ENCODE results near the gene TTBK2. TPM values are rescaled to one million over a fixed set of nuclear protein-coding genes. Genes with fewer than 3 reads are reported as not detected.
"Not testable (repeated sequence)": the region's sequence is repeated elsewhere in the genome, so short reads cannot be mapped to it uniquely, and the experiment has no call there.

Gene TTBK2
- total and polyA plus RNA-seq, 3 experiments from 2014 or later = 9.3 to 11.4 (median 11.1) TPM

DNA sequence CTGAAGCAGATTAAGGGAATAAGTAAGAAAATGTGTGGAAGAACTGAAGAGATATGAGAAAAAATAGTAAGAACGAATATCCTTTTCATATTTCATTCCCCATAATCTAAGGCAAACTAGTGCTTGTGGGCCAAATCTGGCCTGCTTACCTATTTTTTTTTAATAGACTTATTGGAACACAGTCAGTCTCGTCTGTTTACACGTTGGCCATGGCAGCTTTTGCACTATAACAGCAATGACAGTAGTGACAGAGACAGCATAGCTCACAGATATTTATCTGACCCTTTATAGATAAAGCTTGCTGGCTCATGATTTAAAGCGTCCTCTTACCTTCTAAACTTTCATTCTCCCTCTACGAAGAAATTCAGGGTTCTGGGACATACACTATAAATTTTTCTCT, 133.6 kb downstream of the TTBK2 start:
- Histone ChIP-seq H3K27me3 (ENCODE audit: insufficient read depth, low read length, poor library complexity, severe bottlenecking) (no peaks in the 10 kb centered on the region), H3K4me3 (ENCODE audit: low read length) (no peak overlapping the region), H3K9me3 (ENCODE audit: low read length) (no peaks in the 10 kb centered on the region), H3K36me3 (ENCODE audit: insufficient read depth, low read length) (no peaks in the 10 kb centered on the region), H3K4me1 (ENCODE audit: insufficient read depth, low read length) (no peaks in the 10 kb centered on the region), H3K27ac (ENCODE audit: low read depth, low read length) (no peak overlapping the region)
- DNase-seq = no peak
- Mint-ChIP-seq H3K9me3 (no peaks in the 10 kb centered on the region), H3K27ac (no peak overlapping the region), H3K4me1 (no peaks in the 10 kb centered on the region), H3K27me3 (no peaks in the 10 kb centered on the region), H3K36me3 (peaks cover 4 to 36% (median 17%) of the 10 kb centered on the region in 3 donors), H3K4me3 (no peak overlapping the region)
- ChIA-PET CTCF (no interaction called here), POLR2A (no interaction called here)

DNA sequence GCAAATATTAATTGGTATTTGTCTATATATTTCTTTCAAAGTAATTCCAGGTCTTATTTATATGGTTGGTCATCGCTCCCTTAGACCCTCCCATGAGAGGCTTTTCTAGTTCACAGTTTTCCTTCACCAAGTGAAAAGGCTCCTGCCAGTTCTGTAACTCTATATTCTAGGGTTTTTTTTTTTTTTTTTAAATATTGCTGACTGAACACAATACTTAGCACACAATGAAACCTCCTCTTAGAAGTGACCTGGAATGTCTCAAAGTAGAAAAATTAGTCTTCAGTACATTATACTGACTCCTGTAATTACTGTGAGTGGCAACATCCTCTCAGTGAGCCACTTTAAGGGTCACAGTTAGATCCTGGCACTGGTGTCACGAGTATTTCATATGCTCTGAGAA, 135.0 kb downstream of the TTBK2 start:
- Histone ChIP-seq H3K27me3 (ENCODE audit: insufficient read depth, low read length, poor library complexity, severe bottlenecking) (no peaks in the 10 kb centered on the region), H3K4me3 (ENCODE audit: low read length) (no peak overlapping the region), H3K36me3 (ENCODE audit: insufficient read depth, low read length) (no peaks in the 10 kb centered on the region), H3K27ac (ENCODE audit: low read depth, low read length) (no peak overlapping the region), H3K4me1 (ENCODE audit: insufficient read depth, low read length) (no peaks in the 10 kb centered on the region), H3K9me3 (ENCODE audit: low read length) (no peaks in the 10 kb centered on the region)
- Mint-ChIP-seq H3K4me1 (no peaks in the 10 kb centered on the region), H3K36me3 (peaks cover 4 to 36% (median 23%) of the 10 kb centered on the region in 3 donors), H3K27me3 (no peaks in the 10 kb centered on the region), H3K9me3 (no peaks in the 10 kb centered on the region), H3K4me3 (no peak overlapping the region), H3K27ac (peak overlapping the region in 1 of 8 donors; percentile 32)
- ChIA-PET POLR2A (no interaction called here), CTCF (no interaction called here)
- DNase-seq = no peak

DNA sequence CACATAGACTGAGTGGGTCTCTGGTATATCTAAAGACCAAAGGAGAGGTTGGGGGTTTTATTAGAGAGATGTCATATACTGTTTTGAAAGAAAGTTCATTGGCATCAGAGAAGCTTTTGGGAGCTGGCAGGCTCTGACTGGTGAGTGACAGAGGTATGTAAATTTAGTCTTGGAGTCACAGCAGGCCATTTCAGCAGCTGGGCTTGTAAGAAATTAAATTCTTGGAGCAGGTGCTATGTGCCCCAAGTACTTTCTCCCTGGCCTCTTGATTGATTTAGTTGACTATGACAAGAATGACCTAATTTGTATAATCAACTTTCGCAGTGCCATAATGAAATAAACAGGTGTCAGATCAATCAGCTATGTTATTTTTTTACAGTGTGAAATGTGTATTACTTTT, 135.9 kb downstream of the TTBK2 start:
- Histone ChIP-seq H3K4me1 (ENCODE audit: insufficient read depth, low read length) (no peaks in the 10 kb centered on the region), H3K9me3 (ENCODE audit: low read length) (no peaks in the 10 kb centered on the region), H3K27ac (ENCODE audit: low read depth, low read length) (no peak overlapping the region), H3K4me3 (ENCODE audit: low read length) (no peak overlapping the region), H3K27me3 (ENCODE audit: insufficient read depth, low read length, poor library complexity, severe bottlenecking) (no peaks in the 10 kb centered on the region), H3K36me3 (ENCODE audit: insufficient read depth, low read length) (no peaks in the 10 kb centered on the region)
- peaks cover 4 to 34% (median 25%) of the 10 kb centered on the region in 3 donors for H3K36me3 Mint-ChIP-seq
- ChIA-PET POLR2A (no interaction called here), CTCF (no interaction called here)
- H3K4me3 Mint-ChIP-seq = no peak overlapping the region
- no peak overlapping the region for H3K27ac Mint-ChIP-seq
- H3K9me3 Mint-ChIP-seq = no peaks in the 10 kb centered on the region
- no peaks in the 10 kb centered on the region for H3K27me3 Mint-ChIP-seq
- no peak for DNase-seq
- H3K4me1 Mint-ChIP-seq = no peaks in the 10 kb centered on the region

DNA sequence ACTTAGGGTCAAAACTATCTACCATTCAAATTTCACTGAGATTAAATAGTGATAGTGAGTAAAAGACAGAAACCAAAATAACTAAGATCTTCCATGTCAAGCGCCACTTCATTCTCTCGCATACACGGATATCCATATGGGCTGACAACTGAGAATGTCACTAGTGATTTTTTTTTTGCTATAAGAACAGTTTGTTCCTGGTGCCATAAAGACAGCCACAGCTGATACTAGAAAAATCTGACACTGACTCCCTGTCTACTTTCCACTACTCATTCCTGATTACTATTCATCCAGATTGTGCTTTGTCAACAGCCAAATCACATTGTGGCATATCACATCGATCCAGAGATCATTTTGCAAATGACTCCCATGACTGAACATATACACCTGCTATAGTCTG, 137.9 kb downstream of the TTBK2 start:
- Histone ChIP-seq H3K4me1 (ENCODE audit: insufficient read depth, low read length) (no peaks in the 10 kb centered on the region), H3K36me3 (ENCODE audit: insufficient read depth, low read length) (no peaks in the 10 kb centered on the region), H3K9me3 (ENCODE audit: low read length) (no peaks in the 10 kb centered on the region), H3K27me3 (ENCODE audit: insufficient read depth, low read length, poor library complexity, severe bottlenecking) (no peaks in the 10 kb centered on the region), H3K27ac (ENCODE audit: low read depth, low read length) (no peak overlapping the region), H3K4me3 (ENCODE audit: low read length) (no peak overlapping the region)
- Mint-ChIP-seq H3K9me3 (no peaks in the 10 kb centered on the region), H3K4me1 (no peaks in the 10 kb centered on the region), H3K27ac (peak overlapping the region in 1 of 8 donors; percentile 79), H3K36me3 (peaks cover 4 to 26% (median 21%) of the 10 kb centered on the region in 3 donors), H3K27me3 (no peaks in the 10 kb centered on the region), H3K4me3 (no peak overlapping the region)
- POLR2A ChIA-PET = no interaction called here
- CTCF ChIA-PET = no interaction called here
- DNase-seq = no peak

DNA sequence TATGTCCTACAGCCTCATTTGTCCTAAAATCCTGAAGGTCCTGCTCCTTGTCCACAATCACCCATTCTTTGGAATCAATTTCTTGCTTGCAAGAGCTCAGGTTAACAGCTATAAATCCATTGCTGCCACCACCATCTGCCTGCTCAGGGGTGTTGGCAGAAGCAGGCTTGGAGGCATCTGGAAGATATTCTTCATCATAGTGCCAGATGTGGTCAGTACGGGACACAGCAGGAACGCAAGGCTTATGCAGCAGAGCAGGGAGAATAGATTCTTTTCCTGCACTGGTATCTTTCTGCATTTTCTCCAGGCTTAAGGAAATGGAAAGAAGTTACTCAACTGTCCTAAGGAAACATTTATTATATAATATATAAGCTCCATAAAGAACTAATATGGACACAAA, 145.2 kb downstream of the TTBK2 start:
- peaks cover 0 to 2% (median 0%) of the 10 kb centered on the region in 3 donors for H3K4me1 Mint-ChIP-seq
- Histone ChIP-seq H3K4me1 (ENCODE audit: insufficient read depth, low read length) (no peaks in the 10 kb centered on the region), H3K9me3 (ENCODE audit: low read length) (no peaks in the 10 kb centered on the region), H3K27ac (ENCODE audit: low read depth, low read length) (no peak overlapping the region), H3K4me3 (ENCODE audit: low read length) (no peak overlapping the region), H3K36me3 (ENCODE audit: insufficient read depth, low read length) (peaks cover 9% of the 10 kb centered on the region), H3K27me3 (ENCODE audit: insufficient read depth, low read length, poor library complexity, severe bottlenecking) (no peaks in the 10 kb centered on the region)
- DNase-seq = no peak
- peaks cover 0 to 54% (median 17%) of the 10 kb centered on the region in 3 donors for H3K36me3 Mint-ChIP-seq
- H3K27ac Mint-ChIP-seq = peak overlapping the region in 1 of 8 donors; percentile 50
- H3K9me3 Mint-ChIP-seq = no peaks in the 10 kb centered on the region
- ChIA-PET POLR2A (no interaction called here), CTCF (interaction anchor here (1.2 kb wide), 1 partner anchor 151 kb away, joined by 3 read pairs; no protein-coding TSS in a partner anchor)
- H3K27me3 Mint-ChIP-seq = no peaks in the 10 kb centered on the region
- no peak overlapping the region for H3K4me3 Mint-ChIP-seq

DNA sequence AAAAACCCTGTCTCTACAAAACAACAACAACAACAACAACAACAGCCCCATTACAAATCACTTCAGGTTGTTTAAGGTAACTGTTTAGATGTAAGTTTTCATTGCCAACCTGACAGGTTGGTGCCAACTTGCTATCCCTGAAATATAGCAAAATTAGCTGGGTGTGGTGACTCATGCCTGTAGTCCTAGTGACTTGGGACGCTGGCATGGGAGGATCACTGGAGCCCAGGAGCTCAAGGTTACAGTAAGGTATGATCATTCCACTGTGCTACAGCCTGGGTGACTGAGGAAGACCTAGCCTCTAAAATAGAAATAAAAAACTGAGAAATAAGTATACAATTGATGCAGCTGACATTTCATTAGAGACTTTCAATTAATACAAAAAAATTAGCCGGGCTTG, 147.7 kb downstream of the TTBK2 start:
- peaks cover 9% of the 10 kb centered on the region for H3K36me3 ChIP-seq (ENCODE audit: insufficient read depth, low read length)
- no peaks in the 10 kb centered on the region for H3K4me1 ChIP-seq (ENCODE audit: insufficient read depth, low read length)
- peaks cover 17 to 73% (median 23%) of the 10 kb centered on the region in 3 donors for H3K36me3 Mint-ChIP-seq
- peaks cover 0 to 3% (median 0%) of the 10 kb centered on the region in 3 donors for H3K4me1 Mint-ChIP-seq
- H3K27me3 Mint-ChIP-seq = no peaks in the 10 kb centered on the region
- POLR2A ChIA-PET = no interaction called here
- no peak for DNase-seq
- no peaks in the 10 kb centered on the region for H3K27me3 ChIP-seq (ENCODE audit: insufficient read depth, low read length, poor library complexity, severe bottlenecking)
- no peaks in the 10 kb centered on the region for H3K9me3 ChIP-seq (ENCODE audit: low read length)
- H3K9me3 Mint-ChIP-seq = peaks cover 0 to 9% (median 0%) of the 10 kb centered on the region in 5 donors
- H3K27ac Mint-ChIP-seq = no peak overlapping the region
- H3K4me3 ChIP-seq (ENCODE audit: low read length) = no peak overlapping the region
- H3K27ac ChIP-seq (ENCODE audit: low read depth, low read length) = no peak overlapping the region
- no peak overlapping the region for H3K4me3 Mint-ChIP-seq
- CTCF ChIA-PET = no interaction called here

DNA sequence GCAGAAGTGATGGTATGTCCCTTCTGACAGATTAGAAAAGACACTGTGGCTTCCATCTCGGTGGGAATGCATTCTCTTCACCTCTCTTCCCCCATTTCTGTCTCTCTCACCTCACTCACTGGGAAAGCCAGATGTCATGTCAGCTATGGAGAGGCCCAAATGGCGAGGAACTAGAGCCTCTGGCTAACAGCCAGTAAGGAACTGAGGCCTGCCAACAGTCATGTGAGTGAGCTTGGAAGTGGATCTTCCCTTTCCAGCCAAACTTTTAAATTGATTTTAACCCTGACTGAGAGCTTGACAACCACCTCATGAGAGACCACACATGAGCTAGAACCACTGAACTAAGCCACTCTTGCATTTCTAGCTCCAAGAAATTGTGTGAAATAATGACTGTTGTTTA, 148.4 kb downstream of the TTBK2 start:
- POLR2A ChIA-PET = no interaction called here
- Mint-ChIP-seq H3K4me3 (no peak overlapping the region), H3K36me3 (peaks cover 18 to 79% (median 30%) of the 10 kb centered on the region in 3 donors), H3K27ac (no peak overlapping the region), H3K4me1 (peaks cover 0 to 1% (median 0%) of the 10 kb centered on the region in 3 donors), H3K9me3 (peaks cover 0 to 13% (median 4%) of the 10 kb centered on the region in 5 donors), H3K27me3 (peaks cover 0 to 1% of the 10 kb centered on the region in 2 donors)
- H3K27ac ChIP-seq (ENCODE audit: low read depth, low read length) = no peak overlapping the region
- no peaks in the 10 kb centered on the region for H3K4me1 ChIP-seq (ENCODE audit: insufficient read depth, low read length)
- H3K27me3 ChIP-seq (ENCODE audit: insufficient read depth, low read length, poor library complexity, severe bottlenecking) = no peaks in the 10 kb centered on the region
- H3K36me3 ChIP-seq (ENCODE audit: insufficient read depth, low read length) = peaks cover 9% of the 10 kb centered on the region
- CTCF ChIA-PET = no interaction called here
- no peak for DNase-seq
- H3K4me3 ChIP-seq (ENCODE audit: low read length) = no peak overlapping the region
- H3K9me3 ChIP-seq (ENCODE audit: low read length) = no peaks in the 10 kb centered on the region

DNA sequence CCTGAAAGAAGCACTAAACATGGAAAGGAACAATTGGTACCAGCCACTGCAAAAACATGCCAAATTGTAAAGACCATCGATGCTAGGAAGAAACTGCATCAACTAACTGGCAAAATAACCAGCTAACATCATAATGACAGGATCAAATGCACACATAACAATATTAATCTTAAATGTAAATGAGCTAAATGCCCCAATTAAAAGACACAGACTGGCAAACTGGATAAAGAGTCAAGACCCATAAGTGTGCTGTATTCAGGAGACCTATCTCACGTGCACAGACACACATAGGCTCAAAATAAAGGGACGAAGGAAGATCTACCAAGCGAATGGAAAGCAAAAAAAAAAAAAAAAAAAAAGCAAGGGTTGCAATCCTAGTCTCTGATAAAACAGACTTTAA, 154.5 kb downstream of the TTBK2 start:
- H3K36me3 ChIP-seq (ENCODE audit: insufficient read depth, low read length); H3K4me3 ChIP-seq (ENCODE audit: low read length); POLR2A ChIA-PET; H3K27me3 Mint-ChIP-seq; H3K4me3 Mint-ChIP-seq; H3K27ac Mint-ChIP-seq; CTCF ChIA-PET; H3K27ac ChIP-seq (ENCODE audit: low read depth, low read length); H3K4me1 Mint-ChIP-seq; H3K27me3 ChIP-seq (ENCODE audit: insufficient read depth, low read length, poor library complexity, severe bottlenecking); H3K9me3 ChIP-seq (ENCODE audit: low read length); H3K4me1 ChIP-seq (ENCODE audit: insufficient read depth, low read length); DNase-seq: not testable (repeated sequence)
- Mint-ChIP-seq H3K9me3 (peaks cover 22 to 41% (median 33%) of the 10 kb centered on the region in 5 donors), H3K36me3 (peaks cover 24 to 76% (median 75%) of the 10 kb centered on the region in 3 donors)
